HG03575 (cell line): ENCODE results near the gene STAMBPL1.
"Not testable (repeated sequence)": the region's sequence is repeated elsewhere in the genome, so short reads cannot be mapped to it uniquely, and the experiment has no call there.

Experiments used
- ATAC-seq: cut with Tn5 transposase; IDR thresholded peaks from one replicate; pipeline ENCODE4 v1.9.1; 2021; ENCODE audit not compliant: unreplicated experiment, insufficient number of reproducible peaks, low FRiP score; ENCODE audit errors: extremely low read depth

Gene STAMBPL1

DNA sequence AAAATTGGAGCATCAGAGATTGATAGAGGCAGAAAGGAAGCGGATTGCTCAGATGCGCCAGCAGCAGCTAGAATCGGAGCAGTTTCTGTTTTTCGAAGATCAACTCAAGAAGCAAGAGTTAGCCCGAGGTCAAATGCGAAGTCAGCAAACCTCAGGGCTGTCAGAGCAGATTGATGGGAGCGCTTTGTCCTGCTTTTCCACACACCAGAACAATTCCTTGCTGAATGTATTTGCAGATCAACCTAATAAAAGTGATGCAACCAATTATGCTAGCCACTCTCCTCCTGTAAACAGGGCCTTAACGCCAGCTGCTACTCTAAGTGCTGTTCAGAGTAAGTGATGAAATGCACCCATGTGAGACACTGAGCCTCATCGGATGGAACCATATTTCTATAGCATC is 33.1 kb downstream of the STAMBPL1 start:
- no peak for ATAC-seq

DNA sequence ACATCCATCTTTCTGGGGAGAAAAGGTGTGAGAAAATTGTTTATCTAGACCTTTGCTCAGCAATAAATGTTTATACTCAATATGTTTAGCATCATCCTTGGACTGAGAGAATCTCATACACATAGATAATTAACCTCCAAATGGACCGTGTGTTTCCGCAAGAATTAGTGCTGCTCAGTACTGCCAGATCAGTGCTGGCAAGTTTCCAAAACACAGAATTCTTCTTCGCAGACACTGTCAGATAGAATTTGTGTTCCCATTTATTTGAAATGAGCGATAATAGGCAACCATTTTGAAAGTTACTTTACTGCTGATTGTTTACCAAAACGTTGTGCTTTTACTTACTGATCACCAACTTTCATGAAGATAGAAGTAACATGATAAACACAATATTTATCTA is 33.7 kb downstream of the STAMBPL1 start:
- ATAC-seq, result no peak

DNA sequence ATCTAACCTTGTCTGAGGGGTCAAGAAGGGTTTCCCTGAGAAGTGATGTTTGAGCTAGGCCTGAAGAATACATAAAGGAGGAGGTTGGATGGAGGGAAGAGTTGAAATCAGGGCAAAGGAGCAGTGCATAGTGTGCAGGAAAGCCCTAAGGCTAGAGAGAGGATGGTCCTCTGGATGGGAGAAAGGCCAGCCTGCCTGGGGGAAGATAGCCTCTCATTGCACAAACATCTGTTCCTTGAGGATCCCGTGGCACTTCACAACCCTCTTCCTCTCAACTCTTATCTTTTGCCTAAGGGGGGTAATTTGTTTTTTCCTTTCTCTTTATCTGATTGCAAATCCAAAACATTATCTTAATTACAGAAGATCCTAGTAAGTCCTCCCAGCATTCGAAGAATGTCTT is 35.7 kb downstream of the STAMBPL1 start:
- no peak for ATAC-seq

DNA sequence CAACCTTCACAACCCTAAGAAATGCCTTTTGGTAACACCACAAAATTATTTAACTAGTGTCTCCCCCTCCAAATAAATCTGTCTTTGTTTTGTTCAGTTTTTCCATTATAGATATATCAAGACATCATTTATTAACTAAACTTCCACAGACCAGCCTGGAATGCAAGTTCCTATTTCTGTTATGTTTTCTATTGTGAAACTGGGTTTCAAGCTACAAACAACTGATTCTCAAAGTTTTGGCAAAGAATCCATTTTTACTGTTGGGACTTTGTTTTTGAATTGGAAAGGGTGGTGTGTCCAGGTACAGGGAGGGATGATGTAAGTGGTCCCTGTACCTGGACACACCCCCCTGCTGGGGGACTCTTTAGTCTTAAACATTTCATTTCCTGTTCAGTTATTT is 36.2 kb downstream of the STAMBPL1 start:
- ATAC-seq, result no peak

DNA sequence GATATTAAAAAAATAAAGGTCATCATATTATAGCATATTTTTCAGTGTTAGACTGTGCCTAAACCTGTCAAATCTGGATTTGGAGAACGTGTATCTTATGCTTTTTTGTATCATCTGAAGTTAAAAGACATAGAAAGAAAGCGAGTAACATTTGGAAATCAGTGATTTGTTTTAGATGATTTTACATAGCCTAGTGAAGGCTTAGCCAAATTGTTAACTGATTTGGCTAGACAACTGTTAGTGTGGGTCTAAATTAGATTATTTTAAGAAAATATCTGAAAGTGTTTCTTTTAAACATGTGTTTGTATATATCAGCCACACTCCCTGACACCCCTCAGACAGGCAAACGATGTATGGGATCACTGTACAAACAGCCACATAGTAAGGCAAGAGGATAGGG is 36.9 kb downstream of the STAMBPL1 start:
- ATAC-seq, result no peak

DNA sequence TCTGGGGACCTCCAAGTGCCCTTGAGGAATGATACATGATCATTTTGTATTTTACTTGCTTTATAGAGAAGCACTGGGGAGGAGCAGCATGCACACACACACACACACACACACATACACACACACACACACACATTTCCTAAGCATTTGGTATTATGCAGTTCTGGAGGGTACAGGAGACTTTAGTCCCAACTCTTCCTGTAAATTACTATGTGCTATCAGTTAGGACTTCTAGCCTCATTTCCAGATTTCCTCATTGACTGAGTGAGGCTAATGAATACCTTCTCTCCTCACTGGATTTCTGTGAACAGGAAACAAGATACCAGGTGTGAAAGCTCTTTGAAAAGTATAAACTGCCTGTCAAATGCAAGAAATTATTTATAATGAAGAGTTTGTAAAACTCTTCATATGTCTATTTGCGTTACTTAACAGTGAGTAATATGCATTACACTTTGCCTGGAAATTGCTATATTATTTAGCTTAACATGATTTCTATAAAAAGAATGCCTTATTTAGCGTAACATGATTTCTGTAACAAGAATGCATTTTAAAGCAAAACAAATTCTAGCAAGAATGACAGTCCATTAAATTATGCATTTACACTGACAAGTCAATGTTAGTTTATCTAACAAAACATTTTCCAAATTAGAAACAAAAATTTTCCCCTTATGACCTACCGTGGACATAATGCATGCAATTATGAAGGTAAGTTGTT is 38.3 kb downstream of the STAMBPL1 start:
- no peak for ATAC-seq

DNA sequence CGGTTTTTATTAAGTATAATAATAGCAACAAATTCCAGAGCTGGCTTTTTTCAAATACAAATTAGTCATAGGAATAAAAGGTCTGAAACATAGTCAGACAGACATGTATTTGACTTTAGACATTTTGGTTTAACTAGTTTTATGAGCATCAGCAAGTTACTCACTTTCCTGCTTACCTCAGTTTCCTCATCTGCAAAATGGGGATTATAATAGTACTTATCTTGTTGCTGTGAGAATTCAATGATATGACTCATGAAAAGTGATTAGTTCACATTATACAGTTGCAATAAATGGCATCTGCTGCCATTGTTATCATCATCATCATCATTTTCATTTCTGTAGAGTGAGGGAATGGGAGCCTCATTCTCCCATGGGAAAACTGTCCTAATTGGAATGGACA is 39.0 kb downstream of the STAMBPL1 start:
- ATAC-seq, result no peak

DNA sequence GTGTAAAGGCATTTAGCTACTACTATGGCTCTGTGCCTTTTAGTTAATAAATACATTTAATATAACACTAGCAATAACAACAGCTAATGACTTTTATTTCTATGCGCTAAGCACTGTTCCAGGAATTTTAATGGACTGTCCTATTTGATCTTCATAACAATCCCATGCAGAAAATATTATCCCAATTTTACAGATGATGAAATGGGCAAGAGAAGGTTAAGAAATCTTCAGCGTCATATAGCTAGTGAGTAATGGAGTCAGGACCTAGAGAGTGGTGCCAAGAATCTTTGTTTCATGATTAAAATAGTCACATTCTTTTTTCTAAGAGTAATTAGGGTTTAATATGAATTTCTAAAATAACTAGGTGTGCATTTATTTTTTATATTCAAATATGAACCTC is 40.2 kb downstream of the STAMBPL1 start:
- no peak for ATAC-seq

DNA sequence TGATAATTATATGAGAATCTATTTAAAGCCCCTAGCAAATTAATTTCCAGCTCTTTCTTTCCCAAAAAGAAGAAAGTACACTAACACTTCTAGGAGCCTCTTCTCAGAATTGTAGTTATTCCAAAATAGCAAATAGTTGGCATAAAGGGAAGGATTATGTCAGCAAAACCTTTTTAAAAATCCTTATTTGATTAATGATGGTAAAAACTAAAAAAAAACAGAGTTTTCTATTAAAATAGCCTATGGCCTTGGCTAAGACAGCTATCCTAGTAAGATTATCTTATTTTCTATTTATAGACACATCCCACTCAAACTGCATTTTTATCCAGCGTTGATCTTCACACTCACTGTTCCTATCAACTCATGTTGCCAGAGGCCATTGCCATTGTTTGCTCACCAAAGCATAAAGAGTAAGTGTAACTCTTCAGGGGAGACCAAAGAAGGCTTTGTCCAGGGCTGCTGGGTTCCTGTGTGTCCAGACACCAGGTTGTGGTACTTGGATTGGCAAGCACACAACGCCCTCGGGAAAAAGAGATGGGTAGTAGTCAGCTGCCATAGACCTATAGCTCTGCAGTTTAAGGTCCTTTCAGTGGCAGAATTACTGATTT is 41.0 kb downstream of the STAMBPL1 start:
- no peak for ATAC-seq

DNA sequence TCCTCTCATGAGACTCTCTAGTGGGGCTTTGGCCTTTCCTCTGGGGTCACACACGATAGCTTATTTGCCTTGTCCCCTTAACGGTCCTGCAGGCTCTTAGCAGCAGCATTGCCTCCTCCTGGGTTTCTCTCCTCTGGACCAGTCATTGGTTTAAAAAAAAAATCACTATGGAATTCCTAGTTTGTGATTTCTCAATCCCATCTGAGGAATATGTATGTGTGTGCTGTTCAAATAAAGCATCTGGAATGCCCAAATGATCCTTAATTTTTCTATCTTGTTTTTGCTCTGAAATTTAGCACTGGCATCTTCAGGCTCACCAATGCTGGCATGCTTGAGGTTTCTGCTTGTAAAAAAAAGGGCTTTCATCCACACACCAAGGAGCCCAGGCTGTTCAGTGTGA is 42.0 kb downstream of the STAMBPL1 start:
- no peak for ATAC-seq

DNA sequence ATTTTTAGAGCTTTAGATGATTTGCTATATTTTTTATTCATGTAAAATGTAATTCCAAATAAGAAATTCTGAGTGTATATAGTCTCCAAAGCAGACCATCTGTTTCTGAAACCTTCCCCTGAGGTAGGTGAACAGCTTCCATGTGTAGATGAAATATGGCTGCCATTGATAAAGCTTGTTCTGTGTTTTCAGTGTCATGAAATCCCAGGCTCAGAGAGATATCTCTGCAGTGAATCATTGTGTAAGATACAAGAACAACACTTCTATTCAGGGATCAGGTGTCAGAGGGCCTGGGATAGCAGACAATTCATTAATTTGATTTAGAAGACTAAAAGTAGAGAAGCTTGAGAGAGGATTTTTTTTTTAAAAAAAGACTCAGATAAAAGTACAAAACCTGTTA is 43.5 kb downstream of the STAMBPL1 start:
- ATAC-seq, result no peak

DNA sequence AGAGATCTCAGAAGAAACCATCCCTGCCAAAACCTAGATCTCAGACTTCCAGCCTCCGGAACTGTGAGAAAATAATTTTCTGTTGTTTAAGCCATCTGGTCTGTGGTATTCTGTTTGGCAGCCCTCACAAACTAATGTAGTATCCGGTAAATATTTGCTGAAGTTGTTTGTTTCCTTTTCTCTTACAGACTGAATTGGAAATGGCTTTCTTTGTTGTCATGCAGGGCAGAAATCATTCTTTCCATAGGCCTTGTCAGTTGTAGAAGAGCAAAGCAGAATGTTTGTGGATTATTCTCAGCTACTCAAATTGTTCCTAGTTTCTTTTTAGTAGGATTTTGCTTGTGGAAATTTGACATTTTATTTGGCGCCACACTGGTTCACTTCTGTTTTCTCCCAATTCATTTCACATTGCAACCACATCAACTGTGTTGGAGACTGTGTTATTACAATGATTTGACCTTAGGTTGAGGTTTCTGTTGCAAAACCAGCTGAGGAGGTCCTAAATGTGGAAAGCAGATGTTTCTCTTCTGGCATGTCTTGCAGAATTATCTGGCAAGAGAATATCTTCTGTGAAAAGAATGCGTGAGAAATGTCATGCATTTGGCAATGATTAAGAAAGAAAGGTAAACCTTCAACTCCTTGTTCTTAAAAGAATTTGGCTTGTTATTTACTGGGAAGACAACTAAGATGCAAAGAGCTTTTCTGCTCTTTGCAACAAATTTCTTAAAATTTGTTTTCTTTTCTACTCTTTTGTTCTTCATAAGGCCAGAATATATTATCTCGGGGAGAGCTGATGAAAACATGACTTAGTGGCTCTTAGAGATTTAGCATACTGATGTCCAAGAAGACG is 46.7 kb downstream of the STAMBPL1 start:
- ATAC-seq, result no peak

DNA sequence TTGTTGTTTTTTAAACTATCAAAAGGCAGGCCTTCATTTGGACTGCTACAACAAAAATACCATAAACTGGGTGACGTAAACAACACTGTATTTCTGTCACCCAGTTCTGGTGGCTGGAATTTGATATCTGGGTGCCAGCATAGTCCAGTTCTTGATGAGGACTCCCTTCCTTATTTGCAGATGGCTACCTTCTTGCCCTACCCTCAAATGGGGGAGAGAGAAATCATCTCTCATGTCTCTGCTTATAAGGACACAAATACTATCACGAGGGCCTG is 47.3 kb downstream of the STAMBPL1 start:
- ATAC-seq, result no peak

DNA sequence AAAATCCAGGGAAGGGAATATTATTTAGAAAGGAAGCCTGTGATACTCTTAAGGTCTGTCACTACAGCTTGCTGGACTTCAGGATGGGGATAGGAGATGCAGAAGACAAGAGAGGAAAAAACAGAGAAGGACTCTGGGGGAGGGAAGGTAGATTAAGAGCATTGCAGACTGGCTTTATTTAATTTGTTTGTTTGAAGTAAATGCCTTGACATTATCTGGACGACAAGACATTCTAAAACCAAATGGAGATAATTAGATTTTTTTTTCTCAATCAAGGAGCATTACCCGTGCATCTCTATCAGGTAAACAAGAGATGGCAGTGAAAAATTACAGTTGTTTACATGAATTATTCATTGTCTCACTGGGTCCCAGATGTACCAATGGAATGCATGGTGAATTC is 48.2 kb downstream of the STAMBPL1 start:
- ATAC-seq, result no peak

DNA sequence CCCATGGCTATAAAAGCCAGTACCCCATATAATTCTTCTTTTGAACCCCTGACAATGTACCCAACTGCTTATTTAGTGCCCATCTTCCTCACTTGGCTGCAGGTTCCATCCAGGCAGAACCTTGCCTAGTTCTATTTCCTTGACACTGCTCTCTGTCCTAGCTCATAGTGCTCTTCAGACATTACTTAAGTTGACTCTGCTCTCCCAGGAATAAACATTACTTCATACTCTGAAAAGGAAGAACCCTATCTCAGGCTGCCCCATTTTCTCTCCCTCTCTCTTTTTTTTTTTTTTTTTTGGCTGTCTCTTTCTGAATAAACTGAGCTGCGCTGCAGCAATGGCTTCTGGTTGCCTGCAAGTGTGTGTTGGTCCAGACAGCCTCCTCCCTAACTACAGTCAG is 51.5 kb downstream of the STAMBPL1 start:
- ATAC-seq, result no peak

DNA sequence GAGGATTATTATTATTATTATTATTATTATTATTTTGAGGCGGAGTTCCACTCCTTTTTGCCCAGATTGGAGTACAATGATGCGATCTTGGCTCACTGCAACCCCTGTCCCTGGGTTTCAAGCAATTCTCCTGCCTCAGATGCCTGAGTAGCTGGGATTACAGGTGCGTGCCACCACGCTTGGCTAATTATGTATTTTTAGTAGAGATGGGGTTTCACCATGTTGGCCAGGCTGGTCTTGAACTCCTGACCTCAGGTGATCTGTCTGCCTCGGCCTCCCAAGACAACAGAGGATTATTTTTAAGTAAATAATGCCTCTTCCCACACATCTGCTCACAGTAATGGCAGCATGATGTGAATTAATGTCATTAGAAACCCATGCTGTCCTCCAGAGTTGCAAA is 52.0 kb downstream of the STAMBPL1 start:
- not testable (repeated sequence) for ATAC-seq

DNA sequence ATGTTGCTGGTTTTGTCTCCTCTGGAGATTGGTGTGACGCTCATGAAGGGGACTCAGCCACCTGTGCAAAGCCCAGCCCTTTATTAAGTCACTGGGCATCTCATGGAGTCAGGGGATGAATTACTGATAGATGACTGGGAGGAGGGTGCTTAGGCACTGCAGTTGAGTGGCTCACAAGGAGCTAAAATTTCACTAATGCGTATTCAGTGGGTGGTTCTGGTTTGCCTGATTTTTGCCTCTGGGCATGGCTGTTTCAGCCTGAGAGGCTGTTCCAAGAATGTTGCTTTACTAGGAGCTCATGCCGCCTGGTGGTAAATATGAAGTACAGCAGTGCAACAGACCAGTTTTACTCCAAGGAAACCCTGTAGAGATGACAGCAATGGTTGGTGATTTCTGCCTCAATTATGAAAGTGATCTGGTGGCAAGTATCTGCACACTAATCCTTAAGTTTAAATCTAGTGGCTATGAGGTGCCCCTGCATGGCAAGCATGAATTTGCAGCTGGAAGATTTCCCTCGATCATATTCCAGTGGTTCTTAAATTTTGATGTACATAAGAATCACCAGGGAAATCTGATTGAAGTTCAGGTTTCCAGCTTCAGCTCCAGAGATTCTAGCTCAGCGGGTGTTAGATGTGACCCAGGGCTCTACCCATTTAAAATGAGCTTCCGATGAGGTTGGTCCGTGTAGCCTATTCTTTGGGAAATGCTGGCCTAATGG is 52.7 kb downstream of the STAMBPL1 start:
- ATAC-seq, result peak; percentile 37

DNA sequence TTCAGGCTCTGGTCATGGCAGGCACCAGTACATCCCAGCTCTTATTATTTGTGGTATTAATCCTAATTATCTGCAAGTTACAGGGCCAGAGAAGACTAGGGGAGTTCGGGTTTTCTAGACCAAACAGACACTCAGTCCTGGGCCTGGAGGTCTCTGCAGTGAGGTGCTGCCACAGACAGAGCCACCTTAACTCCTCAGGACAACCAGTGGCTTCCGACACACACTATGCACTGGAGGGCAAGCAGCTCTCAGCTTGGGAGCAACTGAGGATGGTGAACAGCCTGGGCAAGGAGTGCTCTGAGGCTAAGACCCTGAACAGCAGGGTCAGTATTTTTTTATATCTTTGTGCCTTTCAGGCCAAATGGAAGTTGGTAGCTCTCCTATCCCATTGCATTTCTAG is 53.5 kb downstream of the STAMBPL1 start:
- ATAC-seq, result no peak

DNA sequence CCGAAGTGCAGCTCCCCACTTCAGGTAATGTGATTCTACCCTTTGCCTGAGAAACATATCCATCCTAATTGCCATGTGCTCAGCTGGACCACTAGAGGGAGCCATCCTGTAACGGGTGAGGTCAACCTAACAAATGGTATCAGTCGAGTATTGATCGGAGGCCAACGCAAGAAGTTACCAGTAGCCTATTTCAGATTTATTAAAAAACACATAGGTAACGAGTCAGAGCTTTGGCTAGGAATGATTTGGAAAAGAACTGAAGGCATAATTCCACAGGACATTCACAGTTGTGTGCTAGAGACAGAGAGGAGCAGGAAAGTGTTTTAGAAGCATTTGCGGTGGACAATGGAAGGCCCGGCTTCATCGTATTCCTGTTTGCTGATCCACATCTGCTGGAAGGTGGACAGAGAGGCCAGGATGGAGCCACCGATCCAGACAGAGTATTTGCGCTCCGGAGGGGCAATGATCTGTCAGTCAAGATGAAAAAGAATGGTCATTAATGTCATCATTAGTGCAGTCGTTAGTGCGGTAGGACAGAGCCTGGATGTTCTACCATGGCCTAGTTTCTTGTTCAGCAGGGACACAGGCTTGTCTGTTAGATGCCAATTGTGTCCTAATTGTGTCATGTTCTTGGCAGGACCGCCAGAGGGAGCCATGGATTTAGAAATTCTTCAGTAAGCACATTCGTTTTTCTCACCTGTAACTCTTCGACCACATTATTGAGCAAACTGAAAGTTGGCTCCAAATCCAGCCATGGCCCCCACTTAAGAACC is 55.0 kb downstream of the STAMBPL1 start:
- no peak for ATAC-seq
